ENCODE data around the gene SOCS4. TPM values are rescaled to one million over a fixed set of nuclear protein-coding genes. Genes with fewer than 3 reads are reported as not detected.
"Not testable (repeated sequence)": the region's sequence is repeated elsewhere in the genome, so short reads cannot be mapped to it uniquely, and the experiment has no call there.

Gene SOCS4
- total RNA-seq, 4 donors from 2014 or later = 6.4 to 17.3 (median 12.1) TPM

DNA sequence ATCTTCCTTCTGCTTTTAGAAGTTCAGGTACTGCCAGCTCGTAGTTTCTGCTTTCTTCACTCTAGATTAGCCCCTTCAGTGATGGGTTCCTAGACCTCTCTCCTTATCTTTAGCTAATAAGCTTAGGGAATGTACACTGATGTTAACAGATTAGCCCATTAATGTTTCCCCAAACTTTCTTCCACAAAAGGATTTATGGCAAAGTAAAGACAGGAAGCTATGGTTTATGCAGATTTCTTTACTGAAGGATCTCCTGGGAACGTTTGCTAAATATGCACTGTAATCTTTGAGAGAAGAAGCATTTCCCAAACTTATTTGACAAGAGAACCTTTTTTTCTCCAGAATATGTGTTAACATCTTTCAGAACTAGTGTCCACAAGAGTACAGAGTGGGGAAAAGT, 4.2 kb downstream of the SOCS4 start:
- intact Hi-C loops (cut with DNase I; ENCODE audit: low total_unique reads) = no loop called here
- Histone ChIP-seq H3K27ac (no peak overlapping the region), H3K9me3 (no peaks in the 10 kb centered on the region), H3K27me3 (no peaks in the 10 kb centered on the region), H3K36me3 (peaks cover 0 to 26% (median 1%) of the 10 kb centered on the region in 4 donors), H3K4me3 (no peak overlapping the region), H3K4me1 (peaks cover 10 to 25% (median 20%) of the 10 kb centered on the region in 4 donors)
- no peak for DNase-seq
- WGBS, 2 donors (ENCODE audit: low coverage in 1 of 2) = 31 to 55% methylated on average over 2 of the region's 2 CpGs
- in situ Hi-C loops (cut with MboI; ENCODE audit: low pct_ligation_motif_present in 1 of 4, low pct_unique_long_range_greater_than_20kb in 1 of 4, low sequenced_read_pairs in 3 of 4) = no loop called here
- TF ChIP-seq CTCF (IDR thresholded peaks at IDR 0.05) (no peak), POLR2A (IDR thresholded peaks at IDR 0.05) (no peak), EP300 (IDR thresholded peaks at IDR 0.05; ENCODE audit: low read depth) (no peak), POLR2AphosphoS5 (IDR thresholded peaks at IDR 0.05) (no peak)

- intact Hi-C loops (cut with DNase I; ENCODE audit: low total_unique reads); H3K4me1 ChIP-seq; H3K27ac ChIP-seq; H3K9me3 ChIP-seq; H3K27me3 ChIP-seq; in situ Hi-C loops (cut with MboI; ENCODE audit: low pct_ligation_motif_present in 1 of 4, low pct_unique_long_range_greater_than_20kb in 1 of 4, low sequenced_read_pairs in 3 of 4); H3K4me3 ChIP-seq; DNase-seq: not testable (repeated sequence)
- H3K36me3 ChIP-seq = peaks cover 0 to 33% (median 7%) of the 10 kb centered on the region in 4 donors
These were observed 11.0 kb downstream of the SOCS4 start for GRCh38 chr14:55037995-55038394.

DNA sequence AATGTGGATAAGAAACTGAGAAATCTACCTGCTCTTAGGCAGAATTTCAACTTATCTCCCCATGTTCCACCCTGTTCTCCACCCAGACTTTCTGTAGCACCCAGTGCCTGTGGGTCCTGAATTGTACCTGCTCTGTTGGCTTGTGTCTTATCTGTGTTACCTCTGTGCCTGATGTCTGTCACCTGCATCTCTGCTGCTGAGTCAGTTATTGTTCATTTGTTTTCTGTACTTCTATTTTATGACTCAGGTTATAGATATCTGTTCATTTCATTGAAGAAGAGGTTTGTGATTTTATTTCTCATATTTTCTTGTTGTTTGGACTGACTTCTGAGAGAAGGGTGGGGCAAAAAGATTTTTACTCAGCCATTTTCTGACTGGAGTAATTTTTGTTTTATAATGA, 11.7 kb downstream of the SOCS4 start:
- in situ Hi-C loops (cut with MboI; ENCODE audit: low pct_ligation_motif_present in 1 of 4, low pct_unique_long_range_greater_than_20kb in 1 of 4, low sequenced_read_pairs in 3 of 4) = no loop called here
- no peak overlapping the region for H3K27ac ChIP-seq

GRCh38 chr14:55043528-55043927, 16.5 kb downstream of the SOCS4 start:
- no peak overlapping the region for H3K4me3 ChIP-seq
- 91 to 93% methylated on average over 3 to 5 of the region's 5 CpGs for WGBS, 2 donors (ENCODE audit: low coverage in 1 of 2)
- in situ Hi-C loops (cut with MboI; ENCODE audit: low pct_ligation_motif_present in 1 of 4, low pct_unique_long_range_greater_than_20kb in 1 of 4, low sequenced_read_pairs in 3 of 4) (no loop called here), intact Hi-C loops (cut with DNase I; ENCODE audit: low total_unique reads) (no loop called here)
- H3K36me3 ChIP-seq = peaks cover 0 to 17% (median 7%) of the 10 kb centered on the region in 4 donors
- H3K4me1 ChIP-seq = peaks cover 0 to under 1% (median 0%) of the 10 kb centered on the region in 4 donors
- no peaks in the 10 kb centered on the region for H3K27me3 ChIP-seq
- H3K27ac ChIP-seq = no peak overlapping the region
- DNase-seq = no peak
- no peak for TF ChIP-seq EP300 (IDR thresholded peaks at IDR 0.05; ENCODE audit: low read depth)
- no peak for TF ChIP-seq CTCF (IDR thresholded peaks at IDR 0.05)
- no peak for TF ChIP-seq POLR2A (IDR thresholded peaks at IDR 0.05)
- no peak for TF ChIP-seq POLR2AphosphoS5 (IDR thresholded peaks at IDR 0.05)
- no peaks in the 10 kb centered on the region for H3K9me3 ChIP-seq

More for the DNA sequence above, 11.7 kb downstream of the SOCS4 start:
- intact Hi-C loops (cut with DNase I; ENCODE audit: low total_unique reads) = no loop called here
- peaks cover 0 to 37% (median 10%) of the 10 kb centered on the region in 4 donors for H3K36me3 ChIP-seq
- no peak overlapping the region for H3K4me3 ChIP-seq
- TF ChIP-seq POLR2AphosphoS5 (IDR thresholded peaks at IDR 0.05) (no peak), POLR2A (IDR thresholded peaks at IDR 0.05) (no peak), EP300 (IDR thresholded peaks at IDR 0.05; ENCODE audit: low read depth) (no peak), CTCF (IDR thresholded peaks at IDR 0.05) (no peak)
- no peaks in the 10 kb centered on the region for H3K9me3 ChIP-seq
- H3K4me1 ChIP-seq = no peaks in the 10 kb centered on the region
- no peaks in the 10 kb centered on the region for H3K27me3 ChIP-seq
- DNase-seq = no peak

- no peak for TF ChIP-seq EP300 (IDR thresholded peaks at IDR 0.05; ENCODE audit: low read depth)
- no peak for TF ChIP-seq POLR2AphosphoS5 (IDR thresholded peaks at IDR 0.05)
- TF ChIP-seq POLR2A (IDR thresholded peaks at IDR 0.05) = no peak
- TF ChIP-seq CTCF (IDR thresholded peaks at IDR 0.05) = no peak
- intact Hi-C loops (cut with DNase I; ENCODE audit: low total_unique reads) = no loop called here
- in situ Hi-C loops (cut with MboI; ENCODE audit: low pct_ligation_motif_present in 1 of 4, low pct_unique_long_range_greater_than_20kb in 1 of 4, low sequenced_read_pairs in 3 of 4) = no loop called here
These were observed 18.1 kb downstream of the SOCS4 start for GRCh38 chr14:55045087-55045486.

More at GRCh38 chr14:55045087-55045486, 18.1 kb downstream of the SOCS4 start:
- peaks cover 0 to 4% (median 0%) of the 10 kb centered on the region in 4 donors for H3K4me1 ChIP-seq
- no peaks in the 10 kb centered on the region for H3K27me3 ChIP-seq
- H3K9me3 ChIP-seq = no peaks in the 10 kb centered on the region
- H3K4me3 ChIP-seq = no peak overlapping the region
- no peak overlapping the region for H3K27ac ChIP-seq
- peaks cover 0 to 17% (median 7%) of the 10 kb centered on the region in 4 donors for H3K36me3 ChIP-seq
- DNase-seq = no peak

Measured in transverse colon (tissue), 4 donors.